B cell (primary cell): ENCODE measurements around the gene BTBD1. TPM values are rescaled to one million over a fixed set of nuclear protein-coding genes. Genes with fewer than 3 reads are reported as not detected.

ENCODE experiments used
- ATAC-seq: fragments of 200-7000 bp; cut with Tn5 transposase; one replicate; pipeline ENCODE4 v1.10.0; 2021; ENCODE audit warnings: low read depth, mild to moderate bottlenecking, moderate number of reproducible peaks, moderate library complexity
- CTCF ChIA-PET: fragments of 350-600 bp; sonication (Branson Sonifier 250); formaldehyde crosslinking; loops from one replicate; lab custom pipeline; 2021; ENCODE audit warnings: antibody characterized with exemption, inconsistent platforms; lab: Charles Lee
- POLR2A ChIA-PET: fragments of 350-600 bp; sonication (Branson Sonifier 250); formaldehyde crosslinking; loops from one replicate; lab custom pipeline; 2021; ENCODE audit warnings: antibody characterized with exemption; lab: Charles Lee
- DNase-seq: peaks from one replicate; pipeline ENCODE4 v3.0.0; 2013
- H2AFZ ChIP-seq: 2 replicates; pipeline ENCODE4 v1.6.1; 2012; ENCODE audit warnings: mild to moderate bottlenecking, low read depth, low read length; ENCODE audit not compliant: insufficient read depth, poor library complexity, severe bottlenecking
- H3K27ac ChIP-seq, 2 donors: 1 replicate in 1 of 2; 2 replicates in 1 of 2; pipeline ENCODE4 v1.5.1; 2012 to 2013; ENCODE audit warnings: low read length in 2 of 2, mild to moderate bottlenecking in 2 of 2, moderate library complexity in 1 of 2
- H3K27me3 ChIP-seq, 4 experiments: fragments of 200-600 bp in 1 of 4; sonication (generic) in 1 of 4; replicated peaks in 1 of 4; 1 replicate in 2 of 4; 2 replicates in 2 of 4; pipeline versions ENCODE4 v1.6.1 to v1.7.0; 2013 to 2016; ENCODE audit warnings: low read length in 3 of 4, mild to moderate bottlenecking in 2 of 4, mixed read lengths in 1 of 4, moderate library complexity in 1 of 4; ENCODE audit not compliant: insufficient read depth in 4 of 4, control insufficient read depth in 3 of 4; ENCODE audit errors: control extremely low read depth in 1 of 4
- H3K36me3 ChIP-seq, 2 experiments: replicated peaks in 1 of 2; 1 replicate in 1 of 2; 2 replicates in 1 of 2; pipeline versions ENCODE4 v1.6.1 to v1.7.1; 2013; ENCODE audit warnings: low read length in 1 of 2; ENCODE audit not compliant: insufficient read depth in 2 of 2, control insufficient read depth in 1 of 2; ENCODE audit errors: control extremely low read depth in 1 of 2, extremely low read depth in 1 of 2
- H3K4me1 ChIP-seq, 2 donors: fragments of 200-600 bp in 1 of 2; sonication (generic) in 1 of 2; 1 replicate in 1 of 2; 2 replicates in 1 of 2; pipeline versions ENCODE4 v1.5.1 to v1.6.1; 2013 to 2017; ENCODE audit warnings: low read length in 2 of 2; ENCODE audit not compliant: control insufficient read depth in 2 of 2, insufficient read depth in 2 of 2
- H3K4me2 ChIP-seq: replicated peaks from 2 replicates; pipeline ENCODE3; 2012; ENCODE audit warnings: mild to moderate bottlenecking, low read depth, low read length; ENCODE audit not compliant: poor library complexity, severe bottlenecking
- H3K4me3 ChIP-seq, 5 experiments: fragments of 200-600 bp in 1 of 5; sonication (generic) in 1 of 5; 1 replicate in 3 of 5; 2 replicates in 2 of 5; pipeline versions ENCODE4 v1.5.1 to v1.7.0; 2011 to 2016; ENCODE audit warnings: low read length in 4 of 5, mild to moderate bottlenecking in 4 of 5, low read depth in 2 of 5, control low read depth in 1 of 5, moderate library complexity in 1 of 5; ENCODE audit not compliant: insufficient read depth in 1 of 5; ENCODE audit errors: control extremely low read depth in 1 of 5, extremely low read depth in 1 of 5
- H3K79me2 ChIP-seq: fragments of 200-600 bp; sonication (generic); one replicate; pipeline ENCODE4 v1.6.0; 2016; ENCODE audit warnings: low read length; ENCODE audit not compliant: control insufficient read depth, insufficient read depth
- H3K9ac ChIP-seq: fragments of 200-600 bp; sonication (generic); 2 replicates; pipeline ENCODE4 v1.6.1; 2017; ENCODE audit warnings: mild to moderate bottlenecking, low read length, moderate library complexity
- H3K9me3 ChIP-seq, 3 donors: one replicate each; pipeline versions ENCODE4 v1.6.1 to v1.7.1; 2013; ENCODE audit warnings: low read length in 2 of 3; ENCODE audit not compliant: control insufficient read depth in 2 of 3, insufficient read depth in 1 of 3; ENCODE audit errors: control extremely low read depth in 1 of 3
- H4K20me1 ChIP-seq: 2 replicates; pipeline ENCODE4 v1.6.0; 2012; ENCODE audit warnings: mild to moderate bottlenecking, low read length; ENCODE audit not compliant: insufficient read depth, control insufficient read depth, poor library complexity, severe bottlenecking
- H3K27ac Mint-ChIP-seq: one replicate; pipeline ENCODE4 v1.8.0; 2021; ENCODE audit warnings: mixed read lengths
- H3K27me3 Mint-ChIP-seq: one replicate; pipeline ENCODE4 v1.8.0; 2021; ENCODE audit warnings: mixed read lengths
- H3K4me1 Mint-ChIP-seq: one replicate; pipeline ENCODE4 v1.8.0; 2021; ENCODE audit warnings: mixed read lengths
- H3K4me3 Mint-ChIP-seq: one replicate; pipeline ENCODE4 v1.8.0; 2021; ENCODE audit warnings: mixed read lengths
- H3K9me3 Mint-ChIP-seq: one replicate; pipeline ENCODE4 v1.8.0; 2022; ENCODE audit warnings: mixed read lengths; ENCODE audit not compliant: insufficient read depth
- EZH2 ChIP-seq: IDR thresholded peaks from 2 replicates; pipeline ENCODE4 v1.6.1; 2012; ENCODE audit warnings: borderline replicate concordance, low read depth, mild to moderate bottlenecking, moderate library complexity, low read length; ENCODE audit not compliant: insufficient read depth, poor library complexity, severe bottlenecking
- WGBS: methylation state at CpG from one replicate; pipeline ENCODE4 v1.1.5; 2013; ENCODE audit warnings: missing lambda C conversion rate; ENCODE audit not compliant: insufficient coverage; 5-methylcytosine and 5-hydroxymethylcytosine counted together
- intact Hi-C: fragments of 100-400 bp; cut with micrococcal nuclease; formaldehyde crosslinking; loops from one replicate; pipeline ENCODE4 v1.10.0; 2022
- polyA plus RNA-seq: library from polyadenylated mRNA; depleted of rRNA; stranded (reverse); fragments of >200 nt; gene quantifications from 2 replicates; pipeline ENCODE4 v1.2.3, GENCODE V29; 2012
- total RNA-seq, 2 donors: library from RNA; stranded (reverse); fragments of 120-200 nt in 1 of 2; gene quantifications; 1 replicate in 1 of 2; 2 replicates in 1 of 2; pipeline versions ENCODE4 v1.2.3 to v1.2.4, GENCODE V29; 2013 to 2022
- TF ChIP-seq, protein P1 (sequence below): fragments of 200-600 bp; IDR thresholded peaks from one replicate; pipeline ENCODE4 v1.8.0; 2022; ENCODE audit warnings: antibody characterized with exemption, mild to moderate bottlenecking

Gene BTBD1
- total and polyA plus RNA-seq, 2 donors (not counting 1 experiment from before 2014, with no cell fraction given) = 20.7 to 47.5 TPM

DNA sequence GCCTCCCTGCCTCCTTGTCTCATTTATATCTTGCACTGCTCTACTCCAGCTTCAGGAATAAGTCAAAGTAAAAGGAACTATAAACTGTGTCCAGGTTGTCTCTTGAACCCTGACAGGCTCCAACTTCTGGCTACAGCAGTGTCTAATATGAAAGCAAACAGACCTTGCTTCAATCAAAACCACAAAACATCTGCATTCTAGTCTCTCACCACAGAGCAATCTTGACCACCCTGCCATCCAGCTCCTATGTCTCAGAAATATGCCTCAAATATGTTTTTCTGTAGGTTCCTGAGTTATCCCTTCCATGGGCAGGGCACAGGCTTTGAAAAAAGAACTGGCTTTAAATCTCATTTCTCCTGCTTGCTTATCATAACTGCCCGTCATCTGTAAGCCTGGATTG, 94.1 kb downstream of the BTBD1 start:
- H4K20me1 ChIP-seq = no peaks in the 10 kb centered on the region
- WGBS = no CpG with 5 or more reads among the region's 1 CpG
- no peaks in the 10 kb centered on the region for H3K9me3 ChIP-seq
- no peak overlapping the region for H2AFZ ChIP-seq
- H3K27ac Mint-ChIP-seq = no peak overlapping the region
- no peak overlapping the region for H3K9ac ChIP-seq
- H3K9me3 Mint-ChIP-seq = no peaks in the 10 kb centered on the region
- intact Hi-C loops = no loop called here
- H3K4me2 ChIP-seq = no peak overlapping the region
- no peak overlapping the region for H3K4me3 Mint-ChIP-seq
- no peaks in the 10 kb centered on the region for H3K4me1 ChIP-seq
- no peaks in the 10 kb centered on the region for H3K27me3 Mint-ChIP-seq
- no peaks in the 10 kb centered on the region for H3K36me3 ChIP-seq
- H3K4me3 ChIP-seq = no peak overlapping the region
- ChIA-PET POLR2A (no interaction called here), CTCF (no interaction called here)
- TF ChIP-seq, protein P1, sequence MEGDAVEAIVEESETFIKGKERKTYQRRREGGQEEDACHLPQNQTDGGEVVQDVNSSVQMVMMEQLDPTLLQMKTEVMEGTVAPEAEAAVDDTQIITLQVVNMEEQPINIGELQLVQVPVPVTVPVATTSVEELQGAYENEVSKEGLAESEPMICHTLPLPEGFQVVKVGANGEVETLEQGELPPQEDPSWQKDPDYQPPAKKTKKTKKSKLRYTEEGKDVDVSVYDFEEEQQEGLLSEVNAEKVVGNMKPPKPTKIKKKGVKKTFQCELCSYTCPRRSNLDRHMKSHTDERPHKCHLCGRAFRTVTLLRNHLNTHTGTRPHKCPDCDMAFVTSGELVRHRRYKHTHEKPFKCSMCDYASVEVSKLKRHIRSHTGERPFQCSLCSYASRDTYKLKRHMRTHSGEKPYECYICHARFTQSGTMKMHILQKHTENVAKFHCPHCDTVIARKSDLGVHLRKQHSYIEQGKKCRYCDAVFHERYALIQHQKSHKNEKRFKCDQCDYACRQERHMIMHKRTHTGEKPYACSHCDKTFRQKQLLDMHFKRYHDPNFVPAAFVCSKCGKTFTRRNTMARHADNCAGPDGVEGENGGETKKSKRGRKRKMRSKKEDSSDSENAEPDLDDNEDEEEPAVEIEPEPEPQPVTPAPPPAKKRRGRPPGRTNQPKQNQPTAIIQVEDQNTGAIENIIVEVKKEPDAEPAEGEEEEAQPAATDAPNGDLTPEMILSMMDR = no peak
- no peak for TF ChIP-seq EZH2
- DNase-seq (no peak), ATAC-seq (no peak)
- no peaks in the 10 kb centered on the region for H3K4me1 Mint-ChIP-seq
- H3K27ac ChIP-seq = no peak overlapping the region
- H3K27me3 ChIP-seq = no peaks in the 10 kb centered on the region
- no peaks in the 10 kb centered on the region for H3K79me2 ChIP-seq

DNA sequence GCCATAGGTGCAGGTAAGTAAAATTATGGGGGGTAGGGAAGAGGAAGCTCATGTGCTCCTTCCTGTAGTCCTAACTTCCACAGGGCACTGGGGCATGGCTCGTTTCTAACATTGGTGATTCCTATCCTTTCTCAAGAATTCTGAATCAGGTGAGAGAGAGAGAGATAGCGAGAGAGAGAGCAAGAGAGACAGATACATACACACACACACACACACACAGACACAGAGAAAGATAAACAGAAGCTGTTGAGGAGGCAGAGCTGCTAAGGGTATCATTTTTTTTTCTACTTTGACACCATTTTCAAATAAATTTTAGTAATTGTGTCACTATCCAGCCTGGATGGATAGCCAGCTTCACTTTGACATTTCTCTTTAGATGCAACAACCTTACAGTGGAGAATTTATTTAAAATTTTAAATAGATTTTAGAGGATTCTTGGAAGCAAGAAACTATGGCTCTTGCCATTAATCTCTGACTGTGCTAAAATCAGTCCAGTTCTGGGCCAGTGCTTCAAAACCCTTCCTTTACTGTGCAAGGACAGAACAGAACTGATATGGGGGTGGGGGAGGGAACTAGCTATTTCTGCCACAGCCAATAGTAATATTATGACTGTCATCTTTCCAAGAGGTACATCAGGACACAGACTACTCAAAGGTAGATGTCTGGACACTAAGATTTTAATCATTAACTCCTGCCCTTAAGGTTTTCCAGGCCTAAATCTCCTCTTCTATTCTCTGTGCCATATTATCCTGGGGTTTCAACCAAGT, 95.7 kb downstream of the BTBD1 start:
- no peaks in the 10 kb centered on the region for H3K27me3 Mint-ChIP-seq
- no peak overlapping the region for H3K4me2 ChIP-seq
- TF ChIP-seq, protein P1 = no peak
- H3K4me1 Mint-ChIP-seq = no peaks in the 10 kb centered on the region
- H3K36me3 ChIP-seq = no peaks in the 10 kb centered on the region
- no peak for ATAC-seq
- H3K9ac ChIP-seq = no peak overlapping the region
- ChIA-PET CTCF (no interaction called here), POLR2A (no interaction called here)
- WGBS = no CpG with 5 or more reads among the region's 2 CpGs
- H3K27me3 ChIP-seq = no peaks in the 10 kb centered on the region
- no peak overlapping the region for H3K4me3 Mint-ChIP-seq
- no peaks in the 10 kb centered on the region for H3K9me3 Mint-ChIP-seq
- intact Hi-C loops = no loop called here
- H3K4me1 ChIP-seq = no peaks in the 10 kb centered on the region
- no peak overlapping the region for H3K27ac Mint-ChIP-seq
- H3K27ac ChIP-seq = no peak overlapping the region
- no peak overlapping the region for H2AFZ ChIP-seq
- no peaks in the 10 kb centered on the region for H3K79me2 ChIP-seq
- H3K9me3 ChIP-seq = no peaks in the 10 kb centered on the region
- H4K20me1 ChIP-seq = no peaks in the 10 kb centered on the region
- no peak overlapping the region for H3K4me3 ChIP-seq
- no peak for DNase-seq
